HCT116 (cell line): ENCODE measurements around the gene EVA1A. TPM values are rescaled to one million over a fixed set of nuclear protein-coding genes. Genes with fewer than 3 reads are reported as not detected.

Source experiments
- ATAC-seq: fragments of 200-7000 bp; cut with Tn5 transposase; 2 replicates; pipeline ENCODE4 v1.9.1; 2020; ENCODE audit warnings: mild to moderate bottlenecking, moderate library complexity
- BruUV-seq: library from RNA; stranded (reverse); fragments of 400-500 nt; replicated peaks from 2 replicates; lab custom pipeline; 2021; lab: Mats Ljungman, UMichigan
- CTCF ChIA-PET: fragments of 300-600 bp; sonication (Branson Sonifier 250); formaldehyde crosslinking; loops from one replicate; lab custom pipeline; 2021; ENCODE audit warnings: antibody characterized with exemption; lab: Charles Lee
- POLR2A ChIA-PET: fragments of 300-600, 350-600 bp; sonication (Branson Sonifier 250); formaldehyde crosslinking; loops from one replicate; lab custom pipeline; 2021; ENCODE audit warnings: antibody characterized with exemption; lab: Charles Lee
- RAD21 ChIA-PET, 2 experiments: fragments of 300-600 bp; sonication (Branson Sonifier 250); formaldehyde crosslinking; loops; one replicate each; lab custom pipeline; 2023; ENCODE audit warnings: low total read pairs in 2 of 2; ENCODE audit not compliant: uncharacterized antibody in 2 of 2, unreplicated experiment in 2 of 2, low non-redundant PET in 1 of 2; lab: Charles Lee
- DNase-seq: peaks from one replicate; pipeline ENCODE4 v3.0.0-alpha.2; 2010; ENCODE audit warnings: low read depth, low spot score
- H2AFZ ChIP-seq: fragments of 200-600 bp; shearing (Covaris generic), sonication (generic); 2 replicates; pipeline ENCODE4 v1.6.1; 2017; ENCODE audit warnings: low read depth, mixed run types, mixed read lengths, antibody characterized with exemption, low read length; ENCODE audit not compliant: poor library complexity, severe bottlenecking
- H3K27ac ChIP-seq: 2 replicates; pipeline ENCODE4 v1.5.1; 2012; ENCODE audit warnings: low read depth, low read length
- H3K27me3 ChIP-seq: fragments of 200-600 bp; sonication (generic); 2 replicates; pipeline ENCODE4 v1.6.1; 2016; ENCODE audit warnings: mixed run types, low read length, mixed read lengths; ENCODE audit not compliant: insufficient read depth
- H3K36me3 ChIP-seq, 2 experiments: fragments of 200-500 bp in 1 of 2; fragments of 200-600 bp in 1 of 2; sonication (Bioruptor generic) in 1 of 2; sonication (generic) in 1 of 2; 2 replicates each; pipeline versions ENCODE4 v1.5.1 to v1.6.1; 2014 to 2016; ENCODE audit warnings: low read length in 2 of 2, inconsistent platforms in 1 of 2, mixed read lengths in 1 of 2, mixed run types in 1 of 2; ENCODE audit not compliant: insufficient read depth in 2 of 2, control insufficient read depth in 1 of 2
- H3K4me1 ChIP-seq, 2 experiments: fragments of 200-600 bp in 1 of 2; sonication (generic) in 1 of 2; 2 replicates each; pipeline versions ENCODE4 v1.5.1 to v1.6.1; 2012 to 2017; ENCODE audit warnings: low read length in 2 of 2, inconsistent platforms in 1 of 2, mild to moderate bottlenecking in 1 of 2, mixed read lengths in 1 of 2, mixed run types in 1 of 2, moderate library complexity in 1 of 2; ENCODE audit not compliant: insufficient read depth in 2 of 2, control insufficient read depth in 1 of 2
- H3K4me2 ChIP-seq: fragments of 200-600 bp; sonication (generic); 2 replicates; pipeline ENCODE4 v1.6.1; 2017; ENCODE audit warnings: mixed run types, low read length, mixed read lengths
- H3K4me3 ChIP-seq, 2 experiments: fragments of 200-600 bp in 1 of 2; sonication (generic) in 1 of 2; replicated peaks in 1 of 2; 2 replicates each; pipeline ENCODE4 v1.5.1; 2011 to 2016; ENCODE audit warnings: low read length in 2 of 2, control low read depth in 1 of 2, low read depth in 1 of 2, mild to moderate bottlenecking in 1 of 2, mixed read lengths in 1 of 2, mixed run types in 1 of 2
- H3K79me2 ChIP-seq: fragments of 200-600 bp; sonication (generic); 2 replicates; pipeline ENCODE4 v1.6.1; 2017; ENCODE audit warnings: mild to moderate bottlenecking, mixed run types, low read length, moderate library complexity, mixed read lengths; ENCODE audit not compliant: insufficient read depth
- H3K9ac ChIP-seq: fragments of 200-600 bp; sonication (generic); 2 replicates; pipeline ENCODE4 v1.6.1; 2016; ENCODE audit warnings: low read length, mixed read lengths
- H3K9me2 ChIP-seq: fragments of 200-600 bp; sonication (generic), shearing (Covaris generic); 2 replicates; pipeline ENCODE4 v1.6.1; 2017; ENCODE audit warnings: mixed run types, mild to moderate bottlenecking, moderate library complexity; ENCODE audit not compliant: insufficient read depth
- H3K9me3 ChIP-seq, 2 experiments: fragments of 200-500 bp in 1 of 2; fragments of 200-600 bp in 1 of 2; sonication (Bioruptor generic) in 1 of 2; sonication (generic) in 1 of 2; 2 replicates each; pipeline ENCODE4 v1.6.1; 2014 to 2017; ENCODE audit warnings: low read length in 2 of 2, mixed read lengths in 2 of 2, inconsistent platforms in 1 of 2, low read depth in 1 of 2, mild to moderate bottlenecking in 1 of 2, mixed run types in 1 of 2, moderate library complexity in 1 of 2; ENCODE audit not compliant: control insufficient read depth in 1 of 2, insufficient read depth in 1 of 2
- H4K20me1 ChIP-seq: fragments of 200-600 bp; sonication (generic), shearing (Covaris generic); 2 replicates; pipeline ENCODE4 v1.6.1; 2017; ENCODE audit warnings: mixed run types, mild to moderate bottlenecking, moderate library complexity; ENCODE audit not compliant: insufficient read depth
- CEBPB ChIP-seq: IDR thresholded peaks from 2 replicates; pipeline ENCODE4 v1.6.1; 2012; ENCODE audit warnings: low read depth
- EGR1 ChIP-seq: IDR thresholded peaks from 2 replicates; pipeline ENCODE4 v1.6.1; 2012; ENCODE audit warnings: low read depth
- ELF1 ChIP-seq: IDR thresholded peaks from 2 replicates; pipeline ENCODE4 v1.6.1; 2012; ENCODE audit warnings: low read depth, borderline replicate concordance
- FOSL1 ChIP-seq: IDR thresholded peaks from 2 replicates; pipeline ENCODE4 v1.6.1; 2012; ENCODE audit warnings: low read depth
- JUND ChIP-seq: IDR thresholded peaks from 2 replicates; pipeline ENCODE4 v1.6.1; 2012
- POLR2A ChIP-seq: IDR thresholded peaks from 2 replicates; pipeline ENCODE4 v1.7.0; 2011; ENCODE audit warnings: borderline replicate concordance; ENCODE audit not compliant: insufficient read depth, insufficient read length; ENCODE audit errors: extremely low read depth
- POLR2AphosphoS5 ChIP-seq: IDR thresholded peaks from 2 replicates; pipeline ENCODE4 v1.6.1; 2011; ENCODE audit warnings: mild to moderate bottlenecking, low read depth, low read length, moderate library complexity
- RAD21 ChIP-seq: IDR thresholded peaks from 2 replicates; pipeline ENCODE4 v1.6.1; 2012; ENCODE audit warnings: low read depth, mild to moderate bottlenecking
- REST ChIP-seq: IDR thresholded peaks from 2 replicates; pipeline ENCODE4 v1.6.1; 2012; ENCODE audit warnings: low read depth
- SP1 ChIP-seq: IDR thresholded peaks from 2 replicates; pipeline ENCODE4 v1.6.1; 2012; ENCODE audit warnings: low read depth
- SRF ChIP-seq: IDR thresholded peaks from 2 replicates; pipeline ENCODE4 v1.6.1; 2012; ENCODE audit warnings: low read depth
- YY1 ChIP-seq: IDR thresholded peaks from 2 replicates; pipeline ENCODE4 v1.6.1; 2011; ENCODE audit warnings: low read length, low read depth, moderate library complexity, mild to moderate bottlenecking; ENCODE audit not compliant: insufficient replicate concordance; ENCODE audit errors: extremely low read depth
- ZBTB33 ChIP-seq: IDR thresholded peaks from 2 replicates; pipeline ENCODE4 v1.6.1; 2011; ENCODE audit warnings: mild to moderate bottlenecking, low read length, moderate library complexity; ENCODE audit not compliant: insufficient replicate concordance; ENCODE audit errors: extremely low read depth
- ZFX ChIP-seq: fragments of 450-650 bp; IDR thresholded peaks from 2 replicates; pipeline ENCODE4 v1.6.1; 2017
- ZNF274 ChIP-seq: fragments of 200-500 bp; sonication (Bioruptor generic); IDR thresholded peaks from 2 replicates; pipeline ENCODE4 v1.6.1; 2014; ENCODE audit warnings: mild to moderate bottlenecking, low read depth, low read length, inconsistent platforms
- intact Hi-C: fragments of 100-400 bp; cut with micrococcal nuclease; formaldehyde crosslinking; loops from 2 replicates; pipeline ENCODE4 v1.10.0; 2022
- total RNA-seq: library from RNA; stranded (reverse); gene quantifications from one replicate; pipeline ENCODE4 v1.2.1, GENCODE V29; 2021; ENCODE audit not compliant: unreplicated experiment

Gene EVA1A
- total RNA-seq, 1 experiment from 2014 or later: 2.8 TPM

GRCh38 chr2:75528221-75528977, 32.3 kb downstream of the EVA1A start:
- Histone ChIP-seq H3K79me2 (no peaks in the 10 kb centered on the region), H3K9me2 (no peaks in the 10 kb centered on the region), H3K36me3 (no peaks in the 10 kb centered on the region), H3K4me3 (no peak overlapping the region), H3K4me1 (peaks cover 3 to 31% of the 10 kb centered on the region in 2 experiments), H3K27ac (no peak overlapping the region), H3K9ac (no peak overlapping the region), H3K4me2 (no peak overlapping the region), H4K20me1 (no peaks in the 10 kb centered on the region), H3K27me3 (peaks cover 12% of the 10 kb centered on the region; the same call in 1 of the 2 replicates), H3K9me3 (no peaks in the 10 kb centered on the region), H2AFZ (no peak overlapping the region)
- no peak for DNase-seq
- TF ChIP-seq YY1 (no peak), EGR1 (no peak), RAD21 (no peak), ELF1 (no peak), CEBPB (no peak), ZNF274 (no peak)
- CTCF ChIA-PET: no interaction called here
- ATAC-seq: no peak
- intact Hi-C loops: no loop called here
- RAD21 ChIA-PET: no interaction called here
- no TSS peak for BruUV-seq
- POLR2A ChIA-PET: no interaction called here

- Histone ChIP-seq H3K4me3 (no peak overlapping the region), H2AFZ (no peak overlapping the region), H3K9ac (no peak overlapping the region), H3K36me3 (no peaks in the 10 kb centered on the region), H3K9me2 (no peaks in the 10 kb centered on the region), H3K4me2 (no peak overlapping the region), H3K27me3 (peaks cover 8% of the 10 kb centered on the region; the same call in 1 of the 2 replicates), H3K79me2 (no peaks in the 10 kb centered on the region), H3K4me1 (peaks cover 10 to 38% of the 10 kb centered on the region in 2 experiments), H3K9me3 (no peaks in the 10 kb centered on the region), H3K27ac (no peak overlapping the region), H4K20me1 (no peaks in the 10 kb centered on the region)
- no peak for DNase-seq
- BruUV-seq: no TSS peak
- intact Hi-C loops: no loop called here
- ChIA-PET POLR2A (no interaction called here), CTCF (no interaction called here), RAD21 (no interaction called here)
- no peak for ATAC-seq
- TF ChIP-seq POLR2A: no peak
- no peak for TF ChIP-seq POLR2AphosphoS5
- TF ChIP-seq FOSL1: no peak
- no peak for TF ChIP-seq JUND
- TF ChIP-seq SP1: no peak
- TF ChIP-seq RAD21: no peak
- no peak for TF ChIP-seq ZNF274
- no peak for TF ChIP-seq REST
- TF ChIP-seq SRF: no peak
- no peak for TF ChIP-seq ZFX
- TF ChIP-seq CEBPB: no peak
- TF ChIP-seq ZBTB33: no peak
These were observed 33.1 kb downstream of the EVA1A start for GRCh38 chr2:75527676-75528075.
